ENCODE measurements around the gene EIF4G3.

Gene EIF4G3

GRCh38 chr1:21123287-21123948 lies 53.3 kb downstream of the EIF4G3 start:
- TF ChIP-seq BACH2 (CRISPR knock-in tag; IDR thresholded peaks at IDR 0.05; ENCODE audit: borderline replicate concordance), result no peak
- no peak for TF ChIP-seq ZFP3 (CRISPR knock-in tag; IDR thresholded peaks at IDR 0.05)
- no peak for ATAC-seq

GRCh38 chr1:21121764-21122471 lies 54.8 kb downstream of the EIF4G3 start:
- ATAC-seq, result no peak
- TF ChIP-seq ESRRG (CRISPR knock-in tag; IDR thresholded peaks at IDR 0.05), result no peak
- no peak for TF ChIP-seq ZNF8 (CRISPR knock-in tag; IDR thresholded peaks at IDR 0.05)
- no peak for TF ChIP-seq TCF4 (CRISPR knock-in tag; IDR thresholded peaks at IDR 0.05; ENCODE audit: borderline replicate concordance)
- TF ChIP-seq SNAI2 (CRISPR knock-in tag; IDR thresholded peaks at IDR 0.05), result no peak
- no peak for TF ChIP-seq CSDC2 (CRISPR knock-in tag; IDR thresholded peaks at IDR 0.05)
- no peak for TF ChIP-seq ZC3H10 (CRISPR knock-in tag; IDR thresholded peaks at IDR 0.05)
- TF ChIP-seq CREB5 (CRISPR knock-in tag; IDR thresholded peaks at IDR 0.05; ENCODE audit: low read depth), result no peak
- TF ChIP-seq POU6F1 (CRISPR knock-in tag; IDR thresholded peaks at IDR 0.05; ENCODE audit: borderline replicate concordance, low read depth), result no peak
- no peak for TF ChIP-seq ARNTL (CRISPR knock-in tag; IDR thresholded peaks at IDR 0.05; ENCODE audit: borderline replicate concordance, low read depth)
- no peak for TF ChIP-seq GLIS3 (CRISPR knock-in tag; IDR thresholded peaks at IDR 0.05)
- TF ChIP-seq ZFP3 (CRISPR knock-in tag; IDR thresholded peaks at IDR 0.05), result no peak
- no peak for TF ChIP-seq ISL1 (CRISPR knock-in tag; IDR thresholded peaks at IDR 0.05)
- no peak for TF ChIP-seq ZFP30 (CRISPR knock-in tag; IDR thresholded peaks at IDR 0.05)
- no peak for TF ChIP-seq ZNF565 (CRISPR knock-in tag; conservative IDR thresholded peaks at IDR 0.05; ENCODE audit: low read depth)
- no peak for TF ChIP-seq PPARA (CRISPR knock-in tag; IDR thresholded peaks at IDR 0.05; ENCODE audit: borderline replicate concordance)

GRCh38 chr1:21118167-21118566 lies 58.5 kb downstream of the EIF4G3 start:
- no peak for ATAC-seq
- TF ChIP-seq OSR1 (CRISPR knock-in tag; IDR thresholded peaks at IDR 0.05), result no peak
- TF ChIP-seq RARB (CRISPR knock-in tag; IDR thresholded peaks at IDR 0.05), result no peak
- TF ChIP-seq ARNTL (CRISPR knock-in tag; IDR thresholded peaks at IDR 0.05; ENCODE audit: borderline replicate concordance, low read depth), result no peak
- no peak for TF ChIP-seq ESRRG (CRISPR knock-in tag; IDR thresholded peaks at IDR 0.05)
- no peak for TF ChIP-seq ZNF8 (CRISPR knock-in tag; IDR thresholded peaks at IDR 0.05)
- no peak for TF ChIP-seq ZFP3 (CRISPR knock-in tag; IDR thresholded peaks at IDR 0.05)
- no peak for TF ChIP-seq TOX (CRISPR knock-in tag; IDR thresholded peaks at IDR 0.05; ENCODE audit: borderline replicate concordance)
- no peak for TF ChIP-seq TSHZ2 (CRISPR knock-in tag; IDR thresholded peaks at IDR 0.05)
- TF ChIP-seq CSDC2 (CRISPR knock-in tag; IDR thresholded peaks at IDR 0.05), result no peak
- no peak for TF ChIP-seq ISL1 (CRISPR knock-in tag; IDR thresholded peaks at IDR 0.05)
- no peak for TF ChIP-seq ZFP30 (CRISPR knock-in tag; IDR thresholded peaks at IDR 0.05)
- no peak for TF ChIP-seq ZNF70 (CRISPR knock-in tag; IDR thresholded peaks at IDR 0.05)
- TF ChIP-seq ZNF565 (CRISPR knock-in tag; conservative IDR thresholded peaks at IDR 0.05; ENCODE audit: low read depth), result no peak
- TF ChIP-seq ZC3H10 (CRISPR knock-in tag; IDR thresholded peaks at IDR 0.05), result no peak
- TF ChIP-seq TCF4 (CRISPR knock-in tag; IDR thresholded peaks at IDR 0.05; ENCODE audit: borderline replicate concordance), result no peak
- no peak for TF ChIP-seq GLIS3 (CRISPR knock-in tag; IDR thresholded peaks at IDR 0.05)
- TF ChIP-seq SNAI2 (CRISPR knock-in tag; IDR thresholded peaks at IDR 0.05), result no peak
- no peak for TF ChIP-seq PPARA (CRISPR knock-in tag; IDR thresholded peaks at IDR 0.05; ENCODE audit: borderline replicate concordance)
- no peak for TF ChIP-seq POU6F1 (CRISPR knock-in tag; IDR thresholded peaks at IDR 0.05; ENCODE audit: borderline replicate concordance, low read depth)
- no peak for TF ChIP-seq CREB5 (CRISPR knock-in tag; IDR thresholded peaks at IDR 0.05; ENCODE audit: low read depth)
